HG03108 (cell line): ENCODE results near the gene RHOF.
A peak's percentile ranks its signal among the peaks of the same experiment; 100 is the strongest.
"Not testable (repeated sequence)": the region's sequence is repeated elsewhere in the genome, so short reads cannot be mapped to it uniquely, and the experiment has no call there.

Experiments
- ATAC-seq: cut with Tn5 transposase; IDR thresholded peaks from one replicate; pipeline ENCODE4 v1.9.1; 2021; ENCODE audit warnings: moderate library complexity; ENCODE audit not compliant: unreplicated experiment

RHOF gene

GRCh38 chr12:121750507-121750955 is 43.0 kb downstream of the RHOF start:
- no peak for ATAC-seq

GRCh38 chr12:121749267-121749666 is 44.2 kb downstream of the RHOF start:
- ATAC-seq = no peak

- ATAC-seq = peak; percentile 52
Observed at GRCh38 chr12:121748571-121749265, 44.8 kb downstream of the RHOF start.

- no peak for ATAC-seq
Observed at GRCh38 chr12:121748218-121748570, 45.3 kb downstream of the RHOF start.

- ATAC-seq = not testable (repeated sequence)
Observed at GRCh38 chr12:121745545-121745944, 47.9 kb downstream of the RHOF start.

- ATAC-seq = no peak
Observed at GRCh38 chr12:121741743-121742142, 51.7 kb downstream of the RHOF start.

- ATAC-seq = no peak
Observed at GRCh38 chr12:121740847-121741246, 52.6 kb downstream of the RHOF start.

- ATAC-seq = no peak
Observed at GRCh38 chr12:121738340-121738858, 55.1 kb downstream of the RHOF start.

- ATAC-seq = no peak
Observed at GRCh38 chr12:121733849-121734248, 59.6 kb downstream of the RHOF start.

- ATAC-seq = no peak
Observed at GRCh38 chr12:121731473-121731872, 62.0 kb downstream of the RHOF start.

GRCh38 chr12:121729021-121729420 is 64.5 kb downstream of the RHOF start:
- no peak for ATAC-seq
